GM12878 (cell line): Measurements from ENCODE around the gene INAFM1. TPM values are rescaled to one million over a fixed set of nuclear protein-coding genes. Genes with fewer than 3 reads are reported as not detected.

Experiments used
- ATAC-seq: fragments of 200-7000 bp; cut with Tn5 transposase; 3 replicates; pipeline ENCODE4 v1.9.1; 2020; ENCODE audit warnings: mild to moderate bottlenecking, moderate library complexity
- BruUV-seq: library from RNA; stranded (reverse); fragments of 400-500 nt; replicated peaks from 2 replicates; lab custom pipeline; 2021; lab: Mats Ljungman, UMichigan
- CTCF ChIA-PET: fragments of 300-600 bp; sonication (Branson Sonifier 250); formaldehyde crosslinking; extraction: SDS; loops from one replicate; lab custom pipeline; 2021; ENCODE audit warnings: inconsistent platforms; lab: Yijun Ruan, JAX
- POLR2A ChIA-PET: fragments of 350-600 bp; formaldehyde crosslinking; extraction: SDS; loops from one replicate; lab custom pipeline; 2021; ENCODE audit warnings: inconsistent platforms; lab: Charles Lee
- RAD21 ChIA-PET: fragments of 300-600 bp; sonication (Branson Sonifier 250); formaldehyde crosslinking; loops from one replicate; lab custom pipeline; 2023; ENCODE audit warnings: antibody characterized with exemption; ENCODE audit not compliant: unreplicated experiment; lab: Charles Lee
- SMC1A ChIA-PET: fragments of 300-600 bp; sonication (Branson Sonifier 250); formaldehyde crosslinking; loops from one replicate; lab custom pipeline; 2023; ENCODE audit not compliant: unreplicated experiment, uncharacterized antibody; lab: Charles Lee
- DNase-seq: peaks from one replicate; pipeline ENCODE4 v3.0.0-alpha.2; 2011; ENCODE audit warnings: low read depth, low spot score
- FAIRE-seq: peaks from 3 replicates; lab custom pipeline; 2011; peaks lifted over from hg19 to GRCh38; lab: Jason Lieb, UNC
- H2AFZ ChIP-seq: 2 replicates; pipeline ENCODE4 v1.6.0; 2011; ENCODE audit warnings: low read depth, low read length, control low read depth; ENCODE audit not compliant: control insufficient read depth
- H3K27ac ChIP-seq: 2 replicates; pipeline ENCODE4 v1.5.1; 2011; ENCODE audit warnings: control low read depth; ENCODE audit not compliant: control insufficient read depth, insufficient read depth
- H3K27me3 ChIP-seq, 2 experiments: replicated peaks in 1 of 2; 2 replicates each; pipeline versions ENCODE4 v1.6.0 to v1.6.1; 2011; ENCODE audit warnings: low read length in 1 of 2; ENCODE audit not compliant: control insufficient read depth in 2 of 2, insufficient read depth in 2 of 2
- H3K36me3 ChIP-seq, 2 experiments: 2 replicates each; pipeline ENCODE4 v1.5.1; 2011; ENCODE audit warnings: low read length in 1 of 2; ENCODE audit not compliant: control insufficient read depth in 2 of 2, insufficient read depth in 2 of 2
- H3K4me1 ChIP-seq: 2 replicates; pipeline ENCODE4 v1.6.1; 2011; ENCODE audit warnings: mild to moderate bottlenecking, low read length, moderate library complexity, mixed read lengths; ENCODE audit not compliant: control insufficient read depth, insufficient read depth
- H3K4me2 ChIP-seq: 2 replicates; pipeline ENCODE4 v1.6.0; 2011; ENCODE audit warnings: control low read depth; ENCODE audit not compliant: control insufficient read depth, insufficient read depth
- H3K4me3 ChIP-seq: fragments of 200-600 bp; sonication (generic); 2 replicates; pipeline ENCODE4 v1.5.1; 2016
- H3K79me2 ChIP-seq: 2 replicates; pipeline ENCODE4 v1.6.0; 2011; ENCODE audit warnings: low read length; ENCODE audit not compliant: control insufficient read depth, insufficient read depth
- H3K9ac ChIP-seq: 2 replicates; pipeline ENCODE4 v1.8.0; 2011; ENCODE audit warnings: low read length, control low read depth, mixed read lengths; ENCODE audit not compliant: control insufficient read depth, insufficient read depth
- H3K9me3 ChIP-seq: replicated peaks from 3 replicates; pipeline ENCODE4 v1.5.1; 2011; ENCODE audit warnings: mild to moderate bottlenecking, low read length; ENCODE audit not compliant: control insufficient read depth, insufficient read depth
- H4K20me1 ChIP-seq: 2 replicates; pipeline ENCODE4 v1.6.0; 2011; ENCODE audit not compliant: control insufficient read depth, insufficient read depth
- CHD2 ChIP-seq: IDR thresholded peaks from 2 replicates; pipeline ENCODE4 v1.6.1; 2011; ENCODE audit warnings: low read depth, low read length, improper control_type of control experiment, borderline replicate concordance
- HDAC2 ChIP-seq: fragments of 200-600 bp; sonication (generic); IDR thresholded peaks from 2 replicates; pipeline ENCODE4 v1.6.1; 2017
- NFXL1 ChIP-seq: fragments of 450-650 bp; IDR thresholded peaks from 2 replicates; pipeline ENCODE4 v1.6.1; 2017; ENCODE audit warnings: antibody characterized with exemption, mild to moderate bottlenecking, borderline replicate concordance
- RELA ChIP-seq: fragments of 450-650 bp; IDR thresholded peaks from 2 replicates; pipeline ENCODE4 v1.8.0; 2014; ENCODE audit warnings: borderline replicate concordance; ENCODE audit not compliant: partially characterized antibody
- SMC3 ChIP-seq: IDR thresholded peaks from 2 replicates; pipeline ENCODE4 v1.6.1; 2011; ENCODE audit warnings: low read length, improper control_type of control experiment, borderline replicate concordance
- ZNF622 ChIP-seq: fragments of 450-650 bp; IDR thresholded peaks from 2 replicates; pipeline ENCODE4 v1.6.1; 2017; ENCODE audit warnings: mild to moderate bottlenecking, inconsistent platforms
- ZSCAN29 ChIP-seq: fragments of 450-650 bp; IDR thresholded peaks from 2 replicates; pipeline ENCODE4 v1.6.1; 2017; ENCODE audit warnings: mild to moderate bottlenecking, moderate library complexity
- WGBS: methylation state at CpG from one replicate; pipeline ENCODE4 v1.1.6; 2016; ENCODE audit warnings: low lambda C conversion rate; ENCODE audit not compliant: insufficient replicate concordance, insufficient coverage; ENCODE audit errors: missing lambda C conversion rate; 5-methylcytosine and 5-hydroxymethylcytosine counted together
- in situ Hi-C: fragments of 300-500 bp; cut with MboI; formaldehyde crosslinking; loops from 9 replicates; pipeline ENCODE4 v1.14.3; 2018; ENCODE audit warnings: mixed read lengths
- intact Hi-C: fragments of 100-400 bp; cut with micrococcal nuclease; formaldehyde crosslinking; loops from one replicate; pipeline ENCODE4 v1.14.2; 2022; ENCODE audit not compliant: unreplicated experiment
- polyA plus RNA-seq, 11 experiments: library from polyadenylated mRNA; depleted of rRNA in 4 of 11; unstranded in 6 of 11; stranded (reverse) in 5 of 11; fragments of >200 nt; fragmentation: Nextera tagmentation in 4 of 11; fragmentation: Illumina TruSeq in 1 of 11; extraction: Ambion mirVana in 4 of 11; extraction: Trizol in 1 of 11; gene quantifications; 1 replicate in 1 of 11; 2 replicates in 10 of 11; pipeline versions ENCODE4 v1.2.1 to v1.2.3, GENCODE V29; 2011 to 2016; ENCODE audit warnings: inconsistent platforms in 2 of 11, missing spikeins in 2 of 11, low read depth in 1 of 11
- total RNA-seq, 4 experiments: library from RNA; depleted of rRNA in 3 of 4; stranded (reverse); fragments of >200 nt in 3 of 4; fragmentation: Illumina TruSeq in 1 of 4; extraction: Trizol in 1 of 4; gene quantifications; 2 replicates each; pipeline versions ENCODE4 v1.2.1 to v1.2.3, GENCODE V29; 2013 to 2021
- TF ChIP-seq, protein P1 (sequence below): fragments of 450-650 bp; formaldehyde crosslinking; IDR thresholded peaks from 2 replicates; pipeline ENCODE4 v1.4.0; 2022; ENCODE audit warnings: mild to moderate bottlenecking, moderate library complexity
- TF ChIP-seq, protein P2 (sequence below): IDR thresholded peaks from 2 replicates; pipeline ENCODE4 v1.6.1; 2012; ENCODE audit warnings: low read depth, low read length, improper control_type of control experiment
- TF ChIP-seq, protein P3 (sequence below): IDR thresholded peaks from 2 replicates; pipeline ENCODE4 v1.6.1; 2011; ENCODE audit warnings: mild to moderate bottlenecking, low read depth, low read length, moderate library complexity; ENCODE audit not compliant: insufficient replicate concordance

Gene INAFM1
- total and polyA plus RNA-seq, 10 of the 15 experiments (the other 5 are each of a cell fraction or from before 2014, with no cell fraction given), result 0.57 to 6.8 (median 1.1) TPM; not detected in 1

DNA sequence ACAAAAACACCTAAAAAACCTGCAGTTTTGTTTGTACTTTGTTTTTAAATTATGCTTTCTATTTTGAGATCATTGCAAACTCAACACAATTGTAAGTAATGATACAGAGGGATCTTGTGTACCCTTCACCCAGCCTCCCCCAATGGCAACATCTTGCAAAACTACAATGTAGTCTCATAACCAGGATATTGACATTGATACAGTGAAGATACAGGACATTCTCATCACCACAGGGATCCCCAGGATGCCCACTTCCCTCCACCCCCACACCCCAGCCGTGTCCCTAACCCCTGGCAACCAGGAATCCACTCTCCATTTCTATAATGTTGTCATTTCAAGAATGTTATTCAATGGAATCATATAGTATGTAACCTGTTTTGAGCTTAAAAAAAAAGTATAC, 46.9 kb downstream of the INAFM1 start:
- Histone ChIP-seq H2AFZ (no peak overlapping the region), H3K4me1 (no peaks in the 10 kb centered on the region)
- no peak for TF ChIP-seq CHD2
- TF ChIP-seq, protein P1, sequence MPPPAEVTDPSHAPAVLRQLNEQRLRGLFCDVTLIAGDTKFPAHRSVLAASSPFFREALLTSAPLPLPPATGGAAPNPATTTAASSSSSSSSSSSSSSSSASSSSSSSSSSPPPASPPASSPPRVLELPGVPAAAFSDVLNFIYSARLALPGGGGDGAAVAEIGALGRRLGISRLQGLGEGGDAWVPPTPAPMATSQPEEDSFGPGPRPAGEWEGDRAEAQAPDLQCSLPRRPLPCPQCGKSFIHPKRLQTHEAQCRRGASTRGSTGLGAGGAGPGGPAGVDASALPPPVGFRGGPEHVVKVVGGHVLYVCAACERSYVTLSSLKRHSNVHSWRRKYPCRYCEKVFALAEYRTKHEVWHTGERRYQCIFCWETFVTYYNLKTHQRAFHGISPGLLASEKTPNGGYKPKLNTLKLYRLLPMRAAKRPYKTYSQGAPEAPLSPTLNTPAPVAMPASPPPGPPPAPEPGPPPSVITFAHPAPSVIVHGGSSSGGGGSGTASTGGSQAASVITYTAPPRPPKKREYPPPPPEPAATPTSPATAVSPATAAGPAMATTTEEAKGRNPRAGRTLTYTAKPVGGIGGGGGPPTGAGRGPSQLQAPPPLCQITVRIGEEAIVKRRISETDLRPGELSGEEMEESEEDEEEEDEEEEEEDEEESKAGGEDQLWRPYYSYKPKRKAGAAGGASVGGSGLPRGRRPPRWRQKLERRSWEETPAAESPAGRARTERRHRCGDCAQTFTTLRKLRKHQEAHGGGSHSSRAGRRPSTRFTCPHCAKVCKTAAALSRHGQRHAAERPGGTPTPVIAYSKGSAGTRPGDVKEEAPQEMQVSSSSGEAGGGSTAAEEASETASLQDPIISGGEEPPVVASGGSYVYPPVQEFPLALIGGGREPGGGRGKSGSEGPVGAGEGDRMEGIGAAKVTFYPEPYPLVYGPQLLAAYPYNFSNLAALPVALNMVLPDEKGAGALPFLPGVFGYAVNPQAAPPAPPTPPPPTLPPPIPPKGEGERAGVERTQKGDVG (CRISPR knock-in tag), result no peak
- TF ChIP-seq, protein P2, sequence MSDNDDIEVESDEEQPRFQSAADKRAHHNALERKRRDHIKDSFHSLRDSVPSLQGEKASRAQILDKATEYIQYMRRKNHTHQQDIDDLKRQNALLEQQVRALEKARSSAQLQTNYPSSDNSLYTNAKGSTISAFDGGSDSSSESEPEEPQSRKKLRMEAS, result no peak
- TF ChIP-seq SMC3, result no peak
- TF ChIP-seq NFXL1, result no peak
- TF ChIP-seq RELA, result no peak
- TF ChIP-seq ZSCAN29, result no peak
- TF ChIP-seq HDAC2, result no peak
- TF ChIP-seq ZNF622, result no peak
- TF ChIP-seq, protein P3, sequence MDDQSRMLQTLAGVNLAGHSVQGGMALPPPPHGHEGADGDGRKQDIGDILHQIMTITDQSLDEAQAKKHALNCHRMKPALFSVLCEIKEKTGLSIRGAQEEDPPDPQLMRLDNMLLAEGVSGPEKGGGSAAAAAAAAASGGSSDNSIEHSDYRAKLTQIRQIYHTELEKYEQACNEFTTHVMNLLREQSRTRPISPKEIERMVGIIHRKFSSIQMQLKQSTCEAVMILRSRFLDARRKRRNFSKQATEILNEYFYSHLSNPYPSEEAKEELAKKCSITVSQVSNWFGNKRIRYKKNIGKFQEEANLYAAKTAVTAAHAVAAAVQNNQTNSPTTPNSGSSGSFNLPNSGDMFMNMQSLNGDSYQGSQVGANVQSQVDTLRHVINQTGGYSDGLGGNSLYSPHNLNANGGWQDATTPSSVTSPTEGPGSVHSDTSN, result no peak
- TF ChIP-seq, all 136 proteins: peak for 0
- intact Hi-C loops (no loop called here), in situ Hi-C loops (no loop called here)
- H3K27ac ChIP-seq, result no peak overlapping the region
- H4K20me1 ChIP-seq, result no peaks in the 10 kb centered on the region
- H3K4me2 ChIP-seq, result no peak overlapping the region
- H3K36me3 ChIP-seq, result no peaks in the 10 kb centered on the region
- FAIRE-seq (no peak), ATAC-seq (no peak), DNase-seq (no peak)
- no peaks in the 10 kb centered on the region; the same call in 2 of the 3 replicates for H3K9me3 ChIP-seq
- no peak overlapping the region for H3K4me3 ChIP-seq
- no peak overlapping the region for H3K9ac ChIP-seq
- WGBS, result 0% methylated on average over 1 of the region's 1 CpG
- RAD21 ChIA-PET, result no interaction called here
- POLR2A ChIA-PET, result interaction anchor here (0.7 kb wide), 1 partner anchor 865 kb away, joined by 3 read pairs; no protein-coding TSS in a partner anchor
- H3K27me3 ChIP-seq, result no peaks in the 10 kb centered on the region
- SMC1A ChIA-PET, result interaction anchor here (1.0 kb wide), 1 partner anchor 16 kb away, joined by 3 read pairs; no protein-coding TSS in a partner anchor
- CTCF ChIA-PET, result interaction anchor here (0.6 to 1.0 kb wide), 3 partner anchors 27 to 120 kb away, joined by 3 to 4 read pairs (median 3); partner anchors contain the start of gene DHX34
- no TSS peak for BruUV-seq
- no peaks in the 10 kb centered on the region for H3K79me2 ChIP-seq
